ENCODE measurements around the gene MASP1. TPM values are rescaled to one million over a fixed set of nuclear protein-coding genes. Genes with fewer than 3 reads are reported as not detected.

The MASP1 gene
- total RNA-seq, 2 donors from 2014 or later, result 0.52 to 11.1 TPM

DNA sequence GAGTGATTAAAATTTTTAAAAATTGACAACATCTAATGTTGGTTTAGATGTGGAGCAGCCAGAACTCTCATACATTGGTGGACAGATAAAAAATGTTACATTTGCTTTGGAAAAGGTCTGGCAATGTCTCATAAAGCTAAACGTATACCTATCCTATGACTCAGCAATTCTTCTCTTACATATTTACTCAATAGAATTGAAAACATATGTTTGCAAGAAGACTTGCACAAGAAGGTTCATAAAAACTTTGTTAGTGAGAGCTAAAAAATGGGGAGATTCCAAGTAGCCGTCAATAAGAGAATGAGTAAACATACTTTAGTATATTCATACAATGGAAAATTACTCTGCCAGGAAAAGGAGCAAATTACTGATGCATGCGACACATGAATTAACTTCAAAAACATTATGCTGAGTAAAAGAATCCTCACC lies 30.0 kb downstream of the MASP1 start:
- H3K9ac ChIP-seq (ENCODE audit: low read depth in 2 of 2, low read length in 2 of 2), result no peak overlapping the region
- H3K9me3 ChIP-seq, result no peaks in the 10 kb centered on the region
- H3K36me3 ChIP-seq, result no peaks in the 10 kb centered on the region
- H3K27ac ChIP-seq, result no peak overlapping the region
- no peak for DNase-seq
- no peaks in the 10 kb centered on the region for H3K27me3 ChIP-seq
- TF ChIP-seq, protein P1, sequence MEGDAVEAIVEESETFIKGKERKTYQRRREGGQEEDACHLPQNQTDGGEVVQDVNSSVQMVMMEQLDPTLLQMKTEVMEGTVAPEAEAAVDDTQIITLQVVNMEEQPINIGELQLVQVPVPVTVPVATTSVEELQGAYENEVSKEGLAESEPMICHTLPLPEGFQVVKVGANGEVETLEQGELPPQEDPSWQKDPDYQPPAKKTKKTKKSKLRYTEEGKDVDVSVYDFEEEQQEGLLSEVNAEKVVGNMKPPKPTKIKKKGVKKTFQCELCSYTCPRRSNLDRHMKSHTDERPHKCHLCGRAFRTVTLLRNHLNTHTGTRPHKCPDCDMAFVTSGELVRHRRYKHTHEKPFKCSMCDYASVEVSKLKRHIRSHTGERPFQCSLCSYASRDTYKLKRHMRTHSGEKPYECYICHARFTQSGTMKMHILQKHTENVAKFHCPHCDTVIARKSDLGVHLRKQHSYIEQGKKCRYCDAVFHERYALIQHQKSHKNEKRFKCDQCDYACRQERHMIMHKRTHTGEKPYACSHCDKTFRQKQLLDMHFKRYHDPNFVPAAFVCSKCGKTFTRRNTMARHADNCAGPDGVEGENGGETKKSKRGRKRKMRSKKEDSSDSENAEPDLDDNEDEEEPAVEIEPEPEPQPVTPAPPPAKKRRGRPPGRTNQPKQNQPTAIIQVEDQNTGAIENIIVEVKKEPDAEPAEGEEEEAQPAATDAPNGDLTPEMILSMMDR (IDR thresholded peaks at IDR 0.05), result no peak
- H3K4me3 ChIP-seq, result no peak overlapping the region
- intact Hi-C loops (cut with DNase I), result no loop called here
- no peaks in the 10 kb centered on the region for H3K4me1 ChIP-seq

DNA sequence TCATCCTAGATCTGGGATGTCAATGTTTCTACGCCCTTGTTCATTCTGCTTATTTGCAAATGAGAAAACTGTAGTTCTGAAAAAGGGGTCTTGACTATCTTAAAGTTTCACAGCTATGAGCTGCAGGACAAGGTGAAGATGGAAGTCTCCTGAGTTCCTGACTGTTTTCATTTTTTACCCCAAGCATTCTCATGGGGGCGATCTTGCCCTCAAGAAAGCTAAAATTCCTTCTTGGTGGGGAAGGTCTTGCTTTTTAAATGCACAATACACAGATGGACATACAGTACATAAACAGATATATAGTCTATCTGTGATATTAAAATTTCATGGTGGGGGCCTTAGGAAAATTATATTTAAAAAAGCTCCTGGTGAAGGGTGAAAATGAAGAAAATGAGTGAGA lies 32.4 kb downstream of the MASP1 start:
- Histone ChIP-seq H3K27me3 (no peaks in the 10 kb centered on the region), H3K9me3 (no peaks in the 10 kb centered on the region), H3K4me1 (no peaks in the 10 kb centered on the region), H3K27ac (no peak overlapping the region), H3K36me3 (no peaks in the 10 kb centered on the region), H3K9ac (ENCODE audit: low read depth in 2 of 2, low read length in 2 of 2) (no peak overlapping the region), H3K4me3 (no peak overlapping the region)
- TF ChIP-seq, protein P1 (IDR thresholded peaks at IDR 0.05), result no peak
- intact Hi-C loops (cut with DNase I), result no loop called here
- no peak for DNase-seq

DNA sequence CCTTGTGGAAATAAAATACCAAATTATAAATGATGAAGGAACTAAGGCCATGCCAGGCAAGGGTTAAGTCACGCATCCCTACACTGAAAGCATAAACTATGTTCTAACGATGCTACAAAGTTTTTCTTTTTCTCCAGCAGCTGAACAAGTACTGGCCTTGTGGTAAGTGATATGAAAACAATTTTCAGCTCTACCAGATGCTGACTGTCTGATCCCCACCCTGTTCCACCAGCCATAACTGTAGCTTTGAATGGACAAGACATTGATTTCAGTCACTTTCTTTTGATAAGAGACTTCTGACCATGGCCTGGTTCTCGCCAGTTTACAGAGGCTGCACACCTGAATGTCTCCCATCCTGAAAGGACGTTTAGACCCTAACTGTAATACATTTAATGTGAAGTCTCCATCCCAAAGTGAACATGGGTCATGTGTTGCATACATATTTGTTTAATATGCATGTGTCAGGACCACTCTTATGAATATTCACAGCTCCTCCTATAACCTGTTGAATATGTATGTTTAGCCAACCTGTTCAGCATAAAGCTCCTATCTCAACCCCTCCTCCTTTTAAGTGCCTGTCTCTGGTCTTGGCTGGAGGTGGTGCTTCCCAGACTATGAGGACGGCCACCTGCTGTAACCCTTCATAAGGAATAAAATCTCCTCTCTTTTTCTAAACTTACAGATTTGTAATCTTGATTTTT lies 33.4 kb downstream of the MASP1 start:
- no peak overlapping the region for H3K27ac ChIP-seq
- DNase-seq, result no peak
- H3K9me3 ChIP-seq, result no peaks in the 10 kb centered on the region
- TF ChIP-seq, protein P1 (IDR thresholded peaks at IDR 0.05), result no peak
- H3K36me3 ChIP-seq, result no peaks in the 10 kb centered on the region
- no peak overlapping the region for H3K4me3 ChIP-seq
- H3K9ac ChIP-seq (ENCODE audit: low read depth in 2 of 2, low read length in 2 of 2), result no peak overlapping the region
- intact Hi-C loops (cut with DNase I), result no loop called here
- H3K27me3 ChIP-seq, result no peaks in the 10 kb centered on the region
- H3K4me1 ChIP-seq, result no peaks in the 10 kb centered on the region

- Histone ChIP-seq H3K4me1 (no peaks in the 10 kb centered on the region), H3K4me3 (no peak overlapping the region), H3K27ac (no peak overlapping the region), H3K36me3 (no peaks in the 10 kb centered on the region), H3K27me3 (no peaks in the 10 kb centered on the region), H3K9me3 (no peaks in the 10 kb centered on the region), H3K9ac (ENCODE audit: low read depth in 2 of 2, low read length in 2 of 2) (no peak overlapping the region)
- TF ChIP-seq, protein P1 (IDR thresholded peaks at IDR 0.05), result no peak
- intact Hi-C loops (cut with DNase I), result no loop called here
- DNase-seq, result no peak
Measured at GRCh38 chr3:187257471-187257870, 34.1 kb downstream of the MASP1 start.

- Histone ChIP-seq H3K27ac (no peak overlapping the region), H3K36me3 (no peaks in the 10 kb centered on the region), H3K4me3 (no peak overlapping the region), H3K27me3 (no peaks in the 10 kb centered on the region), H3K9ac (ENCODE audit: low read depth in 2 of 2, low read length in 2 of 2) (no peak overlapping the region), H3K9me3 (no peaks in the 10 kb centered on the region), H3K4me1 (no peaks in the 10 kb centered on the region)
- intact Hi-C loops (cut with DNase I), result no loop called here
- TF ChIP-seq, protein P1 (IDR thresholded peaks at IDR 0.05), result no peak
- no peak for DNase-seq
Measured at GRCh38 chr3:187256051-187256616, 35.4 kb downstream of the MASP1 start.
